K562 (cell line): ENCODE measurements around the gene GHR. TPM values are rescaled to one million over a fixed set of nuclear protein-coding genes. Genes with fewer than 3 reads are reported as not detected.

Source experiments
- ATAC-seq: fragments of 200-7000 bp; cut with Tn5 transposase; 3 replicates; pipeline ENCODE4 v1.9.1; 2020; ENCODE audit warnings: moderate library complexity
- BruUV-seq: library from RNA; stranded (reverse); fragments of 400-500 nt; replicated peaks from 2 replicates; lab custom pipeline; 2021; lab: Mats Ljungman, UMichigan
- CTCF ChIA-PET: fragments of 300-600 bp; formaldehyde crosslinking; extraction: SDS; loops from one replicate; lab custom pipeline; 2021; ENCODE audit warnings: low intra/inter-chr PET ratio; lab: Yijun Ruan, JAX
- POLR2A ChIA-PET: fragments of 300-600, 350-650 bp; sonication (Branson Sonifier 250); formaldehyde crosslinking; extraction: SDS; loops from one replicate; lab custom pipeline; 2021; ENCODE audit warnings: antibody characterized with exemption, inconsistent platforms; lab: Yijun Ruan, JAX
- DNase-seq, 4 experiments: peaks; one replicate each; pipeline versions ENCODE4 v3.0.0 to v3.0.0-alpha.2; 2011 to 2018; ENCODE audit warnings: low spot score in 3 of 4, mixed read lengths in 3 of 4; ENCODE audit errors: extremely low read depth in 1 of 4
- FAIRE-seq: peaks from 2 replicates; lab custom pipeline; 2011; peaks lifted over from hg19 to GRCh38; lab: Jason Lieb, UNC
- H2AFZ ChIP-seq: 2 replicates; pipeline ENCODE4 v1.6.0; 2011; ENCODE audit warnings: low read depth, low read length, control low read depth, inconsistent platforms
- H3K27ac ChIP-seq: fragments of 200-600 bp; 3 replicates; pipeline ENCODE4 v1.8.0; 2011; ENCODE audit warnings: low read depth, mild to moderate bottlenecking, control low read depth, inconsistent platforms, low read length, moderate library complexity, mixed read lengths; ENCODE audit errors: extremely low read depth
- H3K27me3 ChIP-seq, 2 experiments: fragments of 300-600 bp in 1 of 2; 2 replicates in 1 of 2; 3 replicates in 1 of 2; pipeline versions ENCODE4 v1.6.0 to v1.8.0; 2011; ENCODE audit warnings: inconsistent platforms in 2 of 2, low read length in 2 of 2, mild to moderate bottlenecking in 1 of 2, mixed read lengths in 1 of 2, moderate library complexity in 1 of 2; ENCODE audit not compliant: control insufficient read depth in 2 of 2, insufficient read depth in 2 of 2
- H3K36me3 ChIP-seq: fragments of 300-600 bp; 3 replicates; pipeline ENCODE4 v1.8.0; 2011; ENCODE audit warnings: mild to moderate bottlenecking, low read length, inconsistent platforms; ENCODE audit not compliant: control insufficient read depth, insufficient read depth
- H3K4me1 ChIP-seq, 2 experiments: fragments of 200-600 bp in 1 of 2; replicated peaks in 1 of 2; 2 replicates in 1 of 2; 3 replicates in 1 of 2; pipeline versions ENCODE4 v1.5.1 to v1.8.0; 2011; ENCODE audit warnings: inconsistent platforms in 2 of 2, low read length in 2 of 2, mild to moderate bottlenecking in 1 of 2, mixed read lengths in 1 of 2, moderate library complexity in 1 of 2; ENCODE audit not compliant: control insufficient read depth in 2 of 2, insufficient read depth in 2 of 2
- H3K4me2 ChIP-seq: 2 replicates; pipeline ENCODE4 v1.6.1; 2011; ENCODE audit warnings: low read length, control low read depth, inconsistent platforms, mixed read lengths; ENCODE audit not compliant: insufficient read depth
- H3K4me3 ChIP-seq: fragments of 200-600 bp; sonication (generic), shearing (Covaris generic); 2 replicates; pipeline ENCODE4 v1.5.1; 2016; ENCODE audit warnings: control low read depth, inconsistent platforms
- H3K79me2 ChIP-seq: fragments of 200-600 bp; 3 replicates; pipeline ENCODE4 v1.8.0; 2011; ENCODE audit warnings: low read length, inconsistent platforms; ENCODE audit not compliant: control insufficient read depth, insufficient read depth
- H3K9ac ChIP-seq, 2 experiments: 2 replicates each; pipeline versions ENCODE4 v1.6.0 to v1.6.1; 2011; ENCODE audit warnings: low read depth in 2 of 2, low read length in 2 of 2, control low read depth in 1 of 2, inconsistent platforms in 1 of 2, mild to moderate bottlenecking in 1 of 2, mixed read lengths in 1 of 2; ENCODE audit not compliant: insufficient read depth in 1 of 2
- H3K9me1 ChIP-seq: one replicate; pipeline ENCODE4 v1.6.0; 2011; ENCODE audit warnings: inconsistent platforms, mild to moderate bottlenecking, low read length, moderate library complexity; ENCODE audit not compliant: control insufficient read depth, insufficient read depth
- H3K9me3 ChIP-seq: replicated peaks from 2 replicates; pipeline ENCODE4 v1.5.1; 2011; ENCODE audit warnings: low read depth, low read length, inconsistent platforms; ENCODE audit not compliant: control insufficient read depth, insufficient read depth
- H4K20me1 ChIP-seq: replicated peaks from 2 replicates; pipeline ENCODE4 v1.6.1; 2011; ENCODE audit warnings: low read length, inconsistent platforms, mixed read lengths; ENCODE audit not compliant: control insufficient read depth, insufficient read depth
- BHLHE40 ChIP-seq: IDR thresholded peaks from 2 replicates; pipeline ENCODE4 v1.6.1; 2011; ENCODE audit warnings: low read length, improper control_type of control experiment
- CBFA2T2 ChIP-seq: fragments of 450-650 bp; conservative IDR thresholded peaks from 2 replicates; pipeline ENCODE4 v1.6.1; 2017; ENCODE audit warnings: mild to moderate bottlenecking
- FOXP4 ChIP-seq: sonication (generic); formaldehyde crosslinking; IDR thresholded peaks from 2 replicates; pipeline ENCODE4 v1.8.0; 2022; ENCODE audit warnings: mild to moderate bottlenecking, missing genetic modification reagents, borderline replicate concordance
- GATAD2B ChIP-seq: fragments of 450-650 bp; IDR thresholded peaks from 2 replicates; pipeline ENCODE4 v1.6.1; 2017; ENCODE audit warnings: mild to moderate bottlenecking, borderline replicate concordance
- MAX ChIP-seq: sonication (generic); formaldehyde crosslinking; IDR thresholded peaks from 2 replicates; pipeline ENCODE4 v1.9.0; 2022; ENCODE audit warnings: mild to moderate bottlenecking, missing genetic modification reagents
- MED1 ChIP-seq: sonication (generic); formaldehyde crosslinking; IDR thresholded peaks from 2 replicates; pipeline ENCODE4 v1.8.1; 2023; ENCODE audit warnings: missing genetic modification reagents, borderline replicate concordance
- PTRF ChIP-seq: fragments of 450-650 bp; IDR thresholded peaks from 2 replicates; pipeline ENCODE4 v1.6.1; 2016; ENCODE audit warnings: mild to moderate bottlenecking, missing genetic modification characterization, missing compliant biosample characterization
- SNIP1 ChIP-seq: fragments of 450-650 bp; IDR thresholded peaks from 2 replicates; pipeline ENCODE4 v1.7.1; 2017; ENCODE audit warnings: low read depth, mild to moderate bottlenecking
- SUPT5H ChIP-seq: fragments of 450-650 bp; IDR thresholded peaks from 2 replicates; pipeline ENCODE4 v1.6.1; 2016
- TARDBP ChIP-seq: fragments of 450-650 bp; IDR thresholded peaks from 2 replicates; pipeline ENCODE4 v1.6.1; 2016
- TSHZ1 ChIP-seq: fragments of 250-450 bp; sonication (Bioruptor Pico); IDR thresholded peaks from 2 replicates; pipeline ENCODE4 v1.4.0; 2020; ENCODE audit warnings: mild to moderate bottlenecking, moderate library complexity
- YY1 ChIP-seq, 3 experiments: IDR thresholded peaks; 2 replicates each; pipeline ENCODE4 v1.6.1; 2011; ENCODE audit warnings: low read length in 2 of 3, mild to moderate bottlenecking in 2 of 3, moderate library complexity in 2 of 3, borderline replicate concordance in 1 of 3, control low read depth in 1 of 3, low read depth in 1 of 3; ENCODE audit not compliant: insufficient read depth in 3 of 3, insufficient replicate concordance in 2 of 3, control insufficient read depth in 1 of 3, insufficient read length in 1 of 3; ENCODE audit errors: extremely low read depth in 1 of 3
- ZNF146 ChIP-seq: IDR thresholded peaks from one replicate; pipeline ENCODE4 v1.6.1; 2018; ENCODE audit warnings: missing compliant biosample characterization; ENCODE audit not compliant: unreplicated experiment
- ZNF263 ChIP-seq: sonication (generic); formaldehyde crosslinking; IDR thresholded peaks from 2 replicates; pipeline ENCODE4 v1.8.0; 2022; ENCODE audit warnings: mild to moderate bottlenecking, missing genetic modification reagents, borderline replicate concordance
- WGBS: fragments of 100-300 bp; shearing (Covaris generic); methylation state at CpG from one replicate; pipeline ENCODE4 v1.1.6; 2016; ENCODE audit warnings: low coverage, mixed read lengths; ENCODE audit not compliant: insufficient coverage; ENCODE audit errors: missing lambda C conversion rate; 5-methylcytosine and 5-hydroxymethylcytosine counted together
- in situ Hi-C: fragments of 300-500 bp; cut with MboI; formaldehyde crosslinking; loops from 4 replicates; pipeline ENCODE4 v1.15.0; 2018; ENCODE audit warnings: inconsistent platforms, mixed read lengths
- intact Hi-C: fragments of 100-400 bp; cut with micrococcal nuclease; formaldehyde crosslinking; loops from 2 replicates; pipeline ENCODE4 v1.14.2; 2022
- polyA plus RNA-seq, 8 experiments: library from polyadenylated mRNA; depleted of rRNA in 4 of 8; stranded (reverse) in 5 of 8; unstranded in 3 of 8; fragments of >200 nt; fragmentation: Nextera tagmentation in 2 of 8; fragmentation: Illumina TruSeq in 1 of 8; extraction: Ambion mirVana in 2 of 8; extraction: Trizol in 1 of 8; gene quantifications; 2 replicates each; pipeline versions ENCODE4 v1.2.1 to v1.2.3, GENCODE V29; 2011 to 2014; ENCODE audit warnings: inconsistent platforms in 1 of 8, missing spikeins in 1 of 8
- total RNA-seq, 7 experiments: library from RNA; depleted of rRNA in 6 of 7; stranded (reverse); fragments of >200 nt in 6 of 7; fragmentation: Illumina TruSeq in 2 of 7; extraction: Trizol in 2 of 7; gene quantifications; 2 replicates each; pipeline versions ENCODE4 v1.2.1 to v1.2.3, GENCODE V29; 2011 to 2021; ENCODE audit warnings: low replicate concordance in 1 of 7
- TF ChIP-seq, protein P1 (sequence below): fragments of 250-450 bp; sonication (Bioruptor Pico); IDR thresholded peaks from 2 replicates; pipeline ENCODE4 v1.4.0; 2020; ENCODE audit warnings: borderline replicate concordance

The GHR gene
- total and polyA plus RNA-seq, 9 of the 15 experiments (the other 6 are each of a cell fraction or from before 2014, with no cell fraction given), result 0.01 to 0.13 (median 0.07) TPM; not detected in 5

DNA sequence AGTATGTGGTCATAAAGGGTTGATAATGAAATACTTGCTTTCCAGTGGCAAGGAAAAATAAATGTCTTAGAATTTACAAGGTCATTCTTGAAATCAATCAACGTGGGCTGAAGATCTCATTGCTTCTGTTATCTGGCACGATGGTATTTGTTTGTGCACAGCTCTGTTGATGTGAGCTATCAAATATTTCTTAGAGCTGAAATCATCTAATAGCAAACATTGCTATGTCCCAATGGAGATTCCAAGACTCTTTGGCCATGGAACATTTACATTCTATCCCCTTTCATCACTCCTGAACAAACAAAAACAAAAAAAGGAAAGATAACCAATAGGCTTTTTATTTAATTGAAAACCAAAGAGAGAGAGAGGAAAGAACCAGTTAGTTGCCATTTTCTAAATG, 221.9 kb downstream of the GHR start (continued):
- no peak for TF ChIP-seq MAX (CRISPR knock-in tag)
- no peak for TF ChIP-seq BHLHE40
- no peak for TF ChIP-seq ZNF263

- no peak overlapping the region for H3K9ac ChIP-seq
- no peak overlapping the region for H3K4me3 ChIP-seq
- no peak overlapping the region for H2AFZ ChIP-seq
- H3K4me2 ChIP-seq, result no peak overlapping the region
- FAIRE-seq, result no peak
- WGBS, result 0% methylated on average over 3 of the region's 3 CpGs
- H3K79me2 ChIP-seq, result no peaks in the 10 kb centered on the region
- no peaks in the 10 kb centered on the region for H3K9me3 ChIP-seq
- H3K4me1 ChIP-seq, result no peaks in the 10 kb centered on the region
- in situ Hi-C loops, result no loop called here
- ChIA-PET POLR2A (no interaction called here), CTCF (no interaction called here)
- BruUV-seq, result no TSS peak
- intact Hi-C loops, result no loop called here
- no peaks in the 10 kb centered on the region for H3K27me3 ChIP-seq
- H3K9me1 ChIP-seq, result no peaks in the 10 kb centered on the region
- no peak for ATAC-seq
- no peaks in the 10 kb centered on the region for H3K36me3 ChIP-seq
- no peak overlapping the region for H3K27ac ChIP-seq
- H4K20me1 ChIP-seq, result no peaks in the 10 kb centered on the region
- no peak for DNase-seq
- TF ChIP-seq YY1 (IDR thresholded peaks at IDR 0.05; ENCODE audit: borderline replicate concordance in 1 of 3, control insufficient read depth in 1 of 3, extremely low read depth in 1 of 3, insufficient read depth in 3 of 3, insufficient read length in 1 of 3, insufficient replicate concordance in 2 of 3, low read depth in 1 of 3, low read length in 2 of 3) (no peak), TSHZ1 (CRISPR knock-in tag) (no peak), PTRF (tag) (no peak), ZNF146 (CRISPR knock-in tag) (no peak), TARDBP (no peak), GATAD2B (no peak), MED1 (no peak), CBFA2T2 (no peak), SNIP1 (no peak), SUPT5H (no peak), FOXP4 (CRISPR knock-in tag) (no peak)
- TF ChIP-seq, protein P1, sequence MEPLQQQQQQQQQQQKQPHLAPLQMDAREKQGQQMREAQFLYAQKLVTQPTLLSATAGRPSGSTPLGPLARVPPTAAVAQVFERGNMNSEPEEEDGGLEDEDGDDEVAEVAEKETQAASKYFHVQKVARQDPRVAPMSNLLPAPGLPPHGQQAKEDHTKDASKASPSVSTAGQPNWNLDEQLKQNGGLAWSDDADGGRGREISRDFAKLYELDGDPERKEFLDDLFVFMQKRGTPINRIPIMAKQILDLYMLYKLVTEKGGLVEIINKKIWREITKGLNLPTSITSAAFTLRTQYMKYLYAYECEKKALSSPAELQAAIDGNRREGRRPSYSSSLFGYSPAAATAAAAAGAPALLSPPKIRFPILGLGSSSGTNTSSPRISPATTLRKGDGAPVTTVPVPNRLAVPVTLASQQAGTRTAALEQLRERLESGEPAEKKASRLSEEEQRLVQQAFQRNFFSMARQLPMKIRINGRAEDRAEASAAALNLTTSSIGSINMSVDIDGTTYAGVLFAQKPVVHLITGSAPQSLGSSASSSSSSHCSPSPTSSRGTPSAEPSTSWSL (CRISPR knock-in tag), result no peak
These were observed 224.8 kb downstream of the GHR start for GRCh38 chr5:42648036-42648435.
